Endothelial cell of umbilical vein (primary cell): ENCODE data around the gene CLCC1. TPM values are rescaled to one million over a fixed set of nuclear protein-coding genes. Genes with fewer than 3 reads are reported as not detected.

Source experiments
- BruUV-seq: library from RNA; stranded (reverse); fragments of 400-500 nt; replicated peaks from 2 replicates; lab custom pipeline; 2021; lab: Mats Ljungman, UMichigan
- CTCF ChIA-PET: fragments of 300-600, 350-600 bp; sonication (Branson Sonifier 250); formaldehyde crosslinking; loops from one replicate; lab custom pipeline; 2021; ENCODE audit warnings: antibody characterized with exemption, inconsistent platforms; lab: Charles Lee
- POLR2A ChIA-PET: fragments of 300-600, 350-600 bp; sonication (Branson Sonifier 250); formaldehyde crosslinking; loops from one replicate; lab custom pipeline; 2021; ENCODE audit warnings: antibody characterized with exemption, inconsistent platforms; lab: Charles Lee
- DNase-seq: peaks from one replicate; pipeline ENCODE4 v3.0.0-alpha.2; 2011; ENCODE audit warnings: low read depth, low spot score
- FAIRE-seq: peaks from 2 replicates; lab custom pipeline; 2011; peaks lifted over from hg19 to GRCh38; lab: Jason Lieb, UNC
- H2AFZ ChIP-seq: 2 replicates; pipeline ENCODE4 v1.6.0; 2012; ENCODE audit warnings: low read depth, low read length, control low read depth, inconsistent platforms
- H3K27ac ChIP-seq: 2 replicates; pipeline ENCODE4 v1.5.1; 2011; ENCODE audit warnings: low read depth, mild to moderate bottlenecking, control low read depth, low read length, moderate library complexity; ENCODE audit not compliant: insufficient read depth
- H3K27me3 ChIP-seq, 2 experiments: 2 replicates each; pipeline versions ENCODE4 v1.6.0 to v1.6.1; 2011; ENCODE audit warnings: low read length in 2 of 2, mixed read lengths in 1 of 2; ENCODE audit not compliant: control insufficient read depth in 2 of 2, insufficient read depth in 2 of 2
- H3K36me3 ChIP-seq, 2 experiments: 2 replicates in 1 of 2; 3 replicates in 1 of 2; pipeline ENCODE4 v1.5.1; 2011; ENCODE audit warnings: low read length in 2 of 2, mild to moderate bottlenecking in 1 of 2, moderate library complexity in 1 of 2; ENCODE audit not compliant: control insufficient read depth in 2 of 2, insufficient read depth in 2 of 2; ENCODE audit errors: extremely low read depth in 1 of 2
- H3K4me1 ChIP-seq: 3 replicates; pipeline ENCODE4 v1.5.1; 2011; ENCODE audit warnings: mild to moderate bottlenecking, low read length; ENCODE audit not compliant: control insufficient read depth, insufficient read depth; ENCODE audit errors: extremely low read depth
- H3K4me2 ChIP-seq: 2 replicates; pipeline ENCODE4 v1.6.1; 2011; ENCODE audit warnings: low read length, control low read depth, mixed read lengths; ENCODE audit not compliant: insufficient read depth
- H3K4me3 ChIP-seq, 3 experiments: fragments of 200-600 bp in 1 of 3; sonication (generic), shearing (Covaris generic) in 1 of 3; replicated peaks in 1 of 3; 2 replicates each; pipeline ENCODE4 v1.5.1; 2011 to 2016; ENCODE audit warnings: control low read depth in 3 of 3, low read length in 3 of 3, mild to moderate bottlenecking in 2 of 3, inconsistent platforms in 1 of 3, low read depth in 1 of 3, moderate library complexity in 1 of 3; ENCODE audit not compliant: insufficient read depth in 1 of 3
- H3K79me2 ChIP-seq: 2 replicates; pipeline ENCODE4 v1.6.0; 2012; ENCODE audit warnings: low read length, inconsistent platforms; ENCODE audit not compliant: control insufficient read depth, insufficient read depth
- H3K9ac ChIP-seq: replicated peaks from 2 replicates; pipeline ENCODE3; 2011; ENCODE audit warnings: low read length, control low read depth; ENCODE audit not compliant: insufficient read depth; ENCODE audit errors: extremely low read depth
- H3K9me1 ChIP-seq: replicated peaks from 3 replicates; pipeline ENCODE4 v1.6.0; 2011; ENCODE audit warnings: mild to moderate bottlenecking, low read length; ENCODE audit not compliant: control insufficient read depth, insufficient read depth; ENCODE audit errors: extremely low read depth
- H3K9me3 ChIP-seq: replicated peaks from 2 replicates; pipeline ENCODE4 v1.5.1; 2012; ENCODE audit warnings: low read length, inconsistent platforms; ENCODE audit not compliant: control insufficient read depth, insufficient read depth
- H4K20me1 ChIP-seq: replicated peaks from 2 replicates; pipeline ENCODE3; 2011; ENCODE audit warnings: mild to moderate bottlenecking, low read length; ENCODE audit not compliant: control insufficient read depth, insufficient read depth; ENCODE audit errors: extremely low read depth
- EZH2 ChIP-seq: IDR thresholded peaks from 2 replicates; pipeline ENCODE4 v1.6.1; 2012; ENCODE audit warnings: borderline replicate concordance, low read depth, mild to moderate bottlenecking, moderate library complexity, low read length, inconsistent platforms; ENCODE audit not compliant: severe bottlenecking
- FOS ChIP-seq: IDR thresholded peaks from 2 replicates; pipeline ENCODE4 v1.6.1; 2011; ENCODE audit warnings: mild to moderate bottlenecking, low read length, moderate library complexity, borderline replicate concordance; ENCODE audit not compliant: insufficient read depth
- GATA2 ChIP-seq: IDR thresholded peaks from 2 replicates; pipeline ENCODE4 v1.7.0; 2011; ENCODE audit warnings: low read depth, mild to moderate bottlenecking, moderate library complexity, mixed read lengths, low read length; ENCODE audit not compliant: insufficient read length, insufficient read depth
- JUN ChIP-seq: IDR thresholded peaks from 2 replicates; pipeline ENCODE4 v1.6.1; 2011; ENCODE audit warnings: borderline replicate concordance, low read depth; ENCODE audit not compliant: insufficient read length, insufficient read depth
- MYC ChIP-seq: IDR thresholded peaks from one replicate; pipeline ENCODE4 v1.6.1; 2011; ENCODE audit warnings: mild to moderate bottlenecking, low read depth, low read length
- POLR2A ChIP-seq: IDR thresholded peaks from 2 replicates; pipeline ENCODE4 v1.6.1; 2012; ENCODE audit warnings: low read depth, mild to moderate bottlenecking, control low read depth, low read length
- POLR2AphosphoS5 ChIP-seq: IDR thresholded peaks from 2 replicates; pipeline ENCODE4 v1.6.1; 2012; ENCODE audit warnings: low read depth, mild to moderate bottlenecking, control low read depth, low read length, moderate library complexity; ENCODE audit not compliant: insufficient read depth
- dilution Hi-C: fragments of 300-500 bp; cut with MboI; formaldehyde crosslinking; loops from one replicate; pipeline ENCODE4 v1.15.0; 2019; ENCODE audit warnings: low sequenced_read_pairs; ENCODE audit not compliant: extremely low pct_ligation_motif_present
- intact Hi-C: fragments of 100-400 bp; cut with micrococcal nuclease; formaldehyde crosslinking; loops from one replicate; pipeline ENCODE4 v1.10.0; 2022
- polyA plus RNA-seq, 4 experiments: library from polyadenylated mRNA; depleted of rRNA in 3 of 4; stranded (reverse) in 3 of 4; unstranded in 1 of 4; fragments of >200 nt; gene quantifications; 2 replicates each; pipeline versions ENCODE4 v1.2.1 to v1.2.3, GENCODE V29; 2011 to 2012; ENCODE audit warnings: missing spikeins in 1 of 4
- total RNA-seq: library from RNA; stranded (reverse); gene quantifications from 2 replicates; pipeline ENCODE4 v1.2.3, GENCODE V29; 2021
- TF ChIP-seq, protein P1 (sequence below): IDR thresholded peaks from 2 replicates; pipeline ENCODE4 v1.6.1; 2011; ENCODE audit not compliant: insufficient read depth, insufficient read length
- TF ChIP-seq, protein P2 (sequence below), 2 donors: IDR thresholded peaks; 1 replicate in 1 of 2; 2 replicates in 1 of 2; pipeline ENCODE4 v1.5.1; 2011; ENCODE audit warnings: low read length in 2 of 2, mild to moderate bottlenecking in 2 of 2, moderate library complexity in 2 of 2, control low read depth in 1 of 2, inconsistent platforms in 1 of 2, low read depth in 1 of 2; ENCODE audit not compliant: insufficient read depth in 1 of 2; ENCODE audit errors: extremely low read depth in 1 of 2

CLCC1 gene
- total and polyA plus RNA-seq, 2 donors (not counting 3 experiments of a cell fraction or from before 2014, with no cell fraction given), result 15.7 to 28.8 TPM

DNA sequence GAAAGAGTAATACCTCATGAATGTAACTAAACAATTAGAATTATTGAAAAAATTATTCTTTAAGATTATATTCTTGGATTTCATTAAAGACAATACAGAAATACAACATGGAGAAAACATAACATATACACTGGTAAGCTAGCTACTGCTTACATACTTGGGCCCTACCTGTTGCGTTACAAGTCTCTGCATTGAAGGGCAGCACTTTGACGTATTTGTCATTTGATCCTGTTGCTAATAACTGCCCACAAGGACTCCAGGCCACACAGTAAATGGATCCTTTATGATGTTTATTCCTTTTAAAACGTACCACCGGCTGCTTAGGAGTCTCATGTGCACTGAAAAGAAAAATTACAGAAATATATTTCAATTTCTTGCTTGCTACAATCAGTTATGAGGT lies 19.8 kb upstream of the CLCC1 start:
- BruUV-seq, result no TSS peak
- Histone ChIP-seq H4K20me1 (no peaks in the 10 kb centered on the region), H3K4me2 (no peak overlapping the region), H3K4me1 (no peaks in the 10 kb centered on the region), H3K9me1 (no peaks in the 10 kb centered on the region), H2AFZ (no peak overlapping the region), H3K9ac (no peak overlapping the region), H3K27me3 (no peaks in the 10 kb centered on the region), H3K4me3 (no peak overlapping the region), H3K9me3 (no peaks in the 10 kb centered on the region), H3K36me3 (peaks cover 4% of the 10 kb centered on the region in 2 experiments), H3K79me2 (no peaks in the 10 kb centered on the region), H3K27ac (no peak overlapping the region)
- POLR2A ChIA-PET, result interaction anchor here (0.6 kb wide), 1 partner anchor 36 kb away, joined by 3 read pairs; no protein-coding TSS in a partner anchor
- dilution Hi-C loops (no loop called here), intact Hi-C loops (no loop called here)
- no peak for FAIRE-seq
- CTCF ChIA-PET, result interaction anchor here (0.6 kb wide), 1 partner anchor 47 kb away, joined by 3 read pairs; no protein-coding TSS in a partner anchor
- DNase-seq, result no peak
- TF ChIP-seq JUN (no peak), POLR2AphosphoS5 (no peak), MYC (no peak), GATA2 (no peak), EZH2 (no peak), POLR2A (no peak), FOS (no peak)
- TF ChIP-seq, protein P1, sequence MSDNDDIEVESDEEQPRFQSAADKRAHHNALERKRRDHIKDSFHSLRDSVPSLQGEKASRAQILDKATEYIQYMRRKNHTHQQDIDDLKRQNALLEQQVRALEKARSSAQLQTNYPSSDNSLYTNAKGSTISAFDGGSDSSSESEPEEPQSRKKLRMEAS, result no peak
- TF ChIP-seq, protein P2, sequence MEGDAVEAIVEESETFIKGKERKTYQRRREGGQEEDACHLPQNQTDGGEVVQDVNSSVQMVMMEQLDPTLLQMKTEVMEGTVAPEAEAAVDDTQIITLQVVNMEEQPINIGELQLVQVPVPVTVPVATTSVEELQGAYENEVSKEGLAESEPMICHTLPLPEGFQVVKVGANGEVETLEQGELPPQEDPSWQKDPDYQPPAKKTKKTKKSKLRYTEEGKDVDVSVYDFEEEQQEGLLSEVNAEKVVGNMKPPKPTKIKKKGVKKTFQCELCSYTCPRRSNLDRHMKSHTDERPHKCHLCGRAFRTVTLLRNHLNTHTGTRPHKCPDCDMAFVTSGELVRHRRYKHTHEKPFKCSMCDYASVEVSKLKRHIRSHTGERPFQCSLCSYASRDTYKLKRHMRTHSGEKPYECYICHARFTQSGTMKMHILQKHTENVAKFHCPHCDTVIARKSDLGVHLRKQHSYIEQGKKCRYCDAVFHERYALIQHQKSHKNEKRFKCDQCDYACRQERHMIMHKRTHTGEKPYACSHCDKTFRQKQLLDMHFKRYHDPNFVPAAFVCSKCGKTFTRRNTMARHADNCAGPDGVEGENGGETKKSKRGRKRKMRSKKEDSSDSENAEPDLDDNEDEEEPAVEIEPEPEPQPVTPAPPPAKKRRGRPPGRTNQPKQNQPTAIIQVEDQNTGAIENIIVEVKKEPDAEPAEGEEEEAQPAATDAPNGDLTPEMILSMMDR (IDR thresholded peaks at IDR 0.05; ENCODE audit: extremely low read depth in 1 of 2, insufficient read depth in 1 of 2, low read depth in 1 of 2, low read length in 2 of 2), result no peak
